SK-N-SH treated with all-trans-retinoic acid at 6 μM for 48 hours (cell line): ENCODE measurements around the gene LYSMD2.

Experiments used
- ARNTL ChIP-seq: fragments of 450-650 bp; formaldehyde crosslinking; IDR thresholded peaks from 2 replicates; pipeline ENCODE4 v1.5.0; 2020; ENCODE audit warnings: low read depth, mild to moderate bottlenecking, moderate library complexity, borderline replicate concordance
- RARB ChIP-seq: fragments of 250-450 bp; sonication (Bioruptor Pico); IDR thresholded peaks from 2 replicates; pipeline ENCODE4 v1.8.0; 2021; ENCODE audit warnings: mild to moderate bottlenecking, moderate library complexity
- SNAI2 ChIP-seq: fragments of 250-450 bp; sonication (Bioruptor Pico); IDR thresholded peaks from 2 replicates; pipeline ENCODE4 v1.5.0; 2020; ENCODE audit warnings: mild to moderate bottlenecking, moderate library complexity
- ZFP30 ChIP-seq: fragments of 450-650 bp; formaldehyde crosslinking; IDR thresholded peaks from 2 replicates; pipeline ENCODE4 v1.5.0; 2022; ENCODE audit warnings: mild to moderate bottlenecking, moderate library complexity
- ZNF565 ChIP-seq: fragments of 450-650 bp; formaldehyde crosslinking; conservative IDR thresholded peaks from 2 replicates; pipeline ENCODE4 v1.5.0; 2020; ENCODE audit warnings: low read depth, mild to moderate bottlenecking, moderate library complexity
- TF ChIP-seq, protein P1 (sequence below): fragments of 250-450 bp; sonication (Bioruptor Pico); IDR thresholded peaks from 2 replicates; pipeline ENCODE4 v1.8.0; 2021; ENCODE audit warnings: low read depth, mild to moderate bottlenecking, moderate library complexity, borderline replicate concordance
- TF ChIP-seq, protein P2 (sequence below): fragments of 250-450 bp; sonication (Bioruptor Pico); IDR thresholded peaks from 2 replicates; pipeline ENCODE4 v1.5.1; 2021; ENCODE audit warnings: mild to moderate bottlenecking, moderate library complexity

DNA sequence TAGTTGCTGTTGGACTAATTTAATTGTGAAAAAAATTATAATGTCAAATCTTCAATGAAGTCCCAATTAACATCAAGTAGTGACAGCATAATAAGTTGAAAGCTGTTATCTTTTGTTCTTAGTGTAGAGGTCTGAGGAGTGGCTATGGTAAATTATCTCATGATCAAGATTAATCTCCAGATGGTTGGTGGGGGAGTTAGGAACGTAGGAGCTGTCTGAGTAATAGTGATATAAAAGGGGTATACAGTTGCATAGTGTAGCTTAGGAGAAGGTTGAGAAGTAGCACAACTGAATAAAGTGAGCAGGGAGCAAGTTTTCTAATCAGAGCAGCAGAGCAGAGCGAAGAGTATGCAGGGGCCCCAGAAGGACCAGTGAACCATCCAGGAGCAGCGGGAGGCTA, 33.4 kb upstream of the LYSMD2 start:
- TF ChIP-seq SNAI2 (CRISPR knock-in tag) (no peak), ARNTL (no peak), RARB (CRISPR knock-in tag) (no peak), ZFP30 (CRISPR knock-in tag) (no peak), ZNF565 (CRISPR knock-in tag) (no peak)
- TF ChIP-seq, protein P1, sequence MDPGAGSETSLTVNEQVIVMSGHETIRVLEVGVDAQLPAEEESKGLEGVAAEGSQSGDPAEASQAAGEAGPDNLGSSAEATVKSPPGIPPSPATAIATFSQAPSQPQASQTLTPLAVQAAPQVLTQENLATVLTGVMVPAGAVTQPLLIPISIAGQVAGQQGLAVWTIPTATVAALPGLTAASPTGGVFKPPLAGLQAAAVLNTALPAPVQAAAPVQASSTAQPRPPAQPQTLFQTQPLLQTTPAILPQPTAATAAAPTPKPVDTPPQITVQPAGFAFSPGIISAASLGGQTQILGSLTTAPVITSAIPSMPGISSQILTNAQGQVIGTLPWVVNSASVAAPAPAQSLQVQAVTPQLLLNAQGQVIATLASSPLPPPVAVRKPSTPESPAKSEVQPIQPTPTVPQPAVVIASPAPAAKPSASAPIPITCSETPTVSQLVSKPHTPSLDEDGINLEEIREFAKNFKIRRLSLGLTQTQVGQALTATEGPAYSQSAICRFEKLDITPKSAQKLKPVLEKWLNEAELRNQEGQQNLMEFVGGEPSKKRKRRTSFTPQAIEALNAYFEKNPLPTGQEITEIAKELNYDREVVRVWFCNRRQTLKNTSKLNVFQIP (CRISPR knock-in tag) = no peak
- TF ChIP-seq, protein P2, sequence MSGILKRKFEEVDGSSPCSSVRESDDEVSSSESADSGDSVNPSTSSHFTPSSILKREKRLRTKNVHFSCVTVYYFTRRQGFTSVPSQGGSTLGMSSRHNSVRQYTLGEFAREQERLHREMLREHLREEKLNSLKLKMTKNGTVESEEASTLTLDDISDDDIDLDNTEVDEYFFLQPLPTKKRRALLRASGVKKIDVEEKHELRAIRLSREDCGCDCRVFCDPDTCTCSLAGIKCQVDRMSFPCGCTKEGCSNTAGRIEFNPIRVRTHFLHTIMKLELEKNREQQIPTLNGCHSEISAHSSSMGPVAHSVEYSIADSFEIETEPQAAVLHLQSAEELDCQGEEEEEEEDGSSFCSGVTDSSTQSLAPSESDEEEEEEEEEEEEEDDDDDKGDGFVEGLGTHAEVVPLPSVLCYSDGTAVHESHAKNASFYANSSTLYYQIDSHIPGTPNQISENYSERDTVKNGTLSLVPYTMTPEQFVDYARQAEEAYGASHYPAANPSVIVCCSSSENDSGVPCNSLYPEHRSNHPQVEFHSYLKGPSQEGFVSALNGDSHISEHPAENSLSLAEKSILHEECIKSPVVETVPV (CRISPR knock-in tag) = no peak
